Activated naive CD8-positive, alpha-beta T cell treated with anti-CD3 and anti-CD28 coated beads, Interleukin-2, amount 50 U/mL, for 16 hours (primary cell): ENCODE data around the gene ELAVL3.
"Not testable (repeated sequence)": the region's sequence is repeated elsewhere in the genome, so short reads cannot be mapped to it uniquely, and the experiment has no call there.

ENCODE experiments used
- DNase-seq: peaks from one replicate; pipeline ENCODE4 v3.0.0-alpha.2; 2020; ENCODE audit warnings: low read depth, low spot score

Gene ELAVL3

DNA sequence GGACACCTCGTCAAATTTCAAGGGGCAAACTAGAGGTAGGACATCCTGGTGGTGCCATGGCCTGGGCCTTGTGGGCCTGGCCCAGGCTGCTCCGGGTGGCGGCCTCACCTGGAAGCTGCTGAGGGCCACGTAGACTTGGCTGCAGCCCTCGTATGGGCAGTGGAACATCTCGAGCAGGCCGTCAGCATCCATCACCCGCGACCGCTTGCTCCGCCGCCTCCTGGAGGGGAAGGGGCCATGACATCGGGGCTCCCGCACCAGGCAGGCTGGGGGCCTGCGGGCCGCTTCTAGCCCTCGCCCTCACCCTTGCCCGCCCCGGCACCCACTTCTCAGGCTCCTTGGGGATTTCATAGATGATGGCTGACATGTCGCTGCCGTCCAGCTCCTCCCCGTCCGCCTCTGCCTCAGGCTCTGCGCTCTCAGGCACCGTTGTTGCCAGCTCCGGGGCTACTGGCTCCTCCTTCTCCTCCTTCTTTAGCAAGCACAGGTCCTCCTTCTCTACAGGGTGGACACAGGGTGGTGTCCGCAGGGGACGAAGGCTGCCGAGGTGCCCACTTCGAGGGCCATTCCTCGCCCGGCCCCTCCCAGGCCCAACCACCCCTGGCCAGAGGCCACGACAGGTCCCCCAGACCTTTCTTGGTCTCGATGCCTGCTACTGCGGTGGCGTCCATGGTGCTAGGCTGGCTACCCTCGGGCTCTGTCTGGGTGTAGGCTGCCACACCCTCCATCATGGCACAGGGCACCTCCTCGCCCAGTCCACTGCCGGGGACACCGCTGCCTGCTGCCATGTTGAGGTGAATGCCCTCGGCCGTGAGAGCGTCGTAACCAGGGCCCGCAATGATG is 6.0 kb upstream of the ELAVL3 start:
- no peak for DNase-seq

DNA sequence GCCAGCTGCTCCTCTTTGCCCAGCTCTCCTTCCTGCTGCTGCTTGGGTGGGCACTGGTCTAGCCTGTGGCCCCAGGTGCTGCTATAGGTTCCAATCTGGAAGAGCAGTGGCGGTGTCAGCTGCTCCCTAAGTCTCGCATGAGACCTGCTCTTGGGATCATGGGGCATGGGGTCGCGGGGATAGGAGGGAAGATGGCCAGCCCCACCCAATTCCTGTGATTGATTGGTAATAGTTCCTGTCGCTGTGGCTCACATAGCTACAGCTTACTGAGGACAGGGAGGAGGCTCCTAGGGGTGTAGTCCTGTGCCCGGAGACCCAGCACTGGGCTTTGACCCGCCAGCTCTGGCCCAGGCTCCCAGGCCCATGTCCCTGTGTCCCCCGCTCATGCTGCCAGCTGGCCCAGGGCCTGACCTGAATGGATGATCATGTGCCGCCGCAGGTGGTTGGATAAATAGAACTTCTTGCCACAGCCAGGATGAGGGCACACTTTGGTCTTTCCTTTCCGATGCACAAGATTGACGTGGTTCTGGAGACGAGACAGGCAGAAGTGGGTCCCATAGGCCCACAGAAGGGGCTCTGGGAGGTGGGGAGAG is 4.5 kb upstream of the ELAVL3 start:
- no peak for DNase-seq

DNA sequence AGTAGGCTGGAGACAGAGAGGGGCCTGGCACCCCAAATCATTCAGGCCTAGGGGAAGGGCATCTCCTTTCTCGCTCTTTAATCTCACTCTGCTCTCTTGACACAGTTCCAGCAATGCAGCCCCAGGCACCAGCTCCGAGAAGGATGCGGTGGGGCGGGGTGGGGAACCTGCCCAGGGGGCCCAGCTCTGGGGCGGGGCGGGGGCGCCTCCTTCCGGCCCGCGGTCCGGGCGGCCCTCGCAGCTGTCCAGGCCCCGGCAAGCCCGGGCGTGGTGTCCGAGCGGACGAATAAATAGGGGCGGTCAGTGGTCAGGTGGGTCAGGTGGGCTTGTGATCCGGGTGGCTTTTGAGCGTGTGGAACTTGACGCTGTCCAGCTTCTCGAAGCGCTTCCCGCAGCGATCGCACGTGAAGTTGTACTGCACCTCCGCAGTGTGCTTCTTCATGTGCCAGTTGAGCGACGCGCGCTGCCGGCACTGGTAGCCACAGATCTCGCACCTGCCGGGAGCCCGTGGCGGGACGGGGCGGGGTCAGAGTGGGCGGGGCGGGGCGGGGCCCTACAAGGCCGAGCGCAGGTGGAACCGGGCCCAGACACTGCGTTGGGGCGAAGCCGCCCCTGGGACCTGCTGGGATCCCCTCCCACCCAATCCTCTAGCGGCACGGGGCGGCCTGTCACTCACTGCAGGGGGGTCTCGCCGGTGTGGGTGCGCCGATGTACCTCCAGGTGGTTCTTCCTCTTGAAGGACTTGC is 2.7 kb upstream of the ELAVL3 start:
- no peak for DNase-seq

DNA sequence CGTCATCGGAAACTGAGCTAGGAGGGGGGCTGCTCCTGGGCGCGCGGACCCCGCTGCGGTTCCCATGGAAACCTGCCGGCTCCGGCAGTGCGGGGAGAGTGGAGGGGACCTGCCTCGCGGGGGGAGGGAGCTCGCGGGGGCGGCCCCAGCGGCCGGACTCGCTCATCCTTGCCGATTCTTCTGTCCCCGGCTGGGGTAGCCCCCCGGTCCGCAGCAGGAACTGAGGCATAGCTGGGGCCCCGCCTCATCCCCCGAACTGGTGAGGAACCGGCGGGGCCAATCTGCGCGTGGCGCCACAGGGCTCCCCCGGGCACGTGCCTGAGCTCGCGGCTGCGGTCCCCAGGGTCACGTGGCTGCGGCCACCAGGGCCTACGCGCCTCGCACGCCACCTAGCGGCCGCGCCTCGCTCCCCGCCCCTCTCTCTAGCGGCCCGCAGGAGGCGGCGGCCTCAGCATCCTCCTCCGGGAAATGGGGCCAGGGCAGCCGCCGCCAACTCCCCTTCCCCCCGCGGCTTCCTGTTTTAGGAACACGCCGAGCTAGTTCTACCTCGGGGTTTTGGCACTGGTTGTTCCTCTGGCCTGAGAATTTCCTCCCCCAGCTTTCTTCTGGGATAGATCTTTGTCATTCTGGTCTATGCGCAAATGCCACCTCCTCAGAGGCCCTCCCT is 1.7 kb upstream of the ELAVL3 start:
- peak; percentile 62 for DNase-seq

DNA sequence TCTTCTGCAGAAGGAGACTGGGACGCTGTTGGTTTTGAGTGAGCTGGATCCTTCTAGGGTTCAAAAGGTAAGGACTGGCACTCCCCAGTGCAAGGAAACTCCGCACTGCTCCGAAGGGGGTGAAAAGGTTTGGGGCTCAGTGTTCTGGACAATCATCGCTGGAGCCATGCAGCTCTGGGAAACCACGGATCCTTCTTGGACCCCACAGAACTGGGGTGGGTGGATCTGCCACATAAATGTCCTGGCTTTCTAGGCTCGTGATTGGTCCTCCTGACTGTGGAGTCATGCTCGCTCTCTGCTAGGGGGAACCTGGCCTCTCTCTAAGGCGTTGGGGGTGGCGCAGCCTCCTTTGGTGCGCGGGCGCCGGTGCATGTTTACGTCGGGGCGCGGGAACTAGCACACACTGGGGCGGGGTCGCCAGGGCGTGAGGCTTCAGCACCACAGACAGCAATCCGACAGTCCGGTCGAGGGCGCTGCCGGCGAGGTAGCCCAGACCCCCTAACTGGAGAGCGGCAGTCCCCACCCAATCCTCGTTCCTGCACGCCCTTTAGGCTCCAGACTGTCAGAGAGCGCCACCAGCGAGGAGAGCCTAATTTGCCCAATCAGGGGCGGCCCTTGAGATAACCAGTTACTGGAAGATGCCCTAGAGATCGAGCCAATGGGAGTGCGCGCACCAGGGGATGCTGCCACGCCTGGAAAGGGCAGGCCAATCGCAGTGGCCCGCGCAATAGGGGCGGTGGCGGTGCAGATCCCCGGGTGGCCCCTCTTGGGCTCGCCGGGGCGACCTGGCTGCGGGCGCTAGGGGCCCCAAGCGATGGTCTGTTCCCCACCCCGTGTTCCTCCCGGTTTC is 913 bp upstream of the ELAVL3 start:
- peak; percentile 63 for DNase-seq

DNA sequence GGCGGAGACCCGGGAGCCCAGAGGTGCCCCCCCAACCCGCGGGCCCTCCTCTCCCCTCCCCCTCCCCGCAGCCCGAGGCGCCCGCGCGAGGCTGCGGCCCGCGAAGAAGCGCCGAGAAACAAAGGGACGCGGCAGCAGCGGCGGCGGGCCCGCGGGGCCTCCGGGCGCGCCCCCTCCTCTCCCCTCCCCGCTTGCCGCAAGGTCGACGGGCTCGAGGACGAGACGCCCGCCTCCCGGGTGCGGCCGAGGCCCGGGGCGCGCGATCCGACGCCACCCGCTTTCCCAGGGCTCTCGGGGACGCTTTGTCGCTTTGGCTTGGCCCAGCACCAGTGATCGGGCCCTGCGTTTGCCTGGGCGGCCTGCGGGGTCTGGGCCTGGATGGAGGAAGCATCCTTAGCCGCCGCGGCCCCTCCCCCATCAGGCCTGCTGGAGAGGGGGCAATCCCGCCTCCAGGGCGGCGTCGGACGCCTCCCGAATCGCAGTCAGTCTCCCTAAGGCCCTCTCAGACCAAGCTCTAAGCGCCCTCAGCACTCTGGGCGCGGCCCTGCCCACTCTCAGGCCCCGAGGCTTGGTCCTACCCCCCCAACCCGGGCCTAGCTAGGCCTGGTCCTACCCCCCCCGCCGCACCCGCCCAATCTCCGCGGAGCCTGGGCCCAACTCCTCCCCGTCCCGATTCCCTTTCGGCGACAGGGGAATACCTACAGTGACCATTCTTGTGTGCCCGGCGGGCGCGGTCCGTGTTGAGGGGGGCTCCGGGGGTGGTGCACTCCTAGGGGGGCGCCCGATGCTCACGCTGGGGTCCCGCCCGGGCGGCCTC is 740 bp downstream of the ELAVL3 start:
- DNase-seq: no peak

DNA sequence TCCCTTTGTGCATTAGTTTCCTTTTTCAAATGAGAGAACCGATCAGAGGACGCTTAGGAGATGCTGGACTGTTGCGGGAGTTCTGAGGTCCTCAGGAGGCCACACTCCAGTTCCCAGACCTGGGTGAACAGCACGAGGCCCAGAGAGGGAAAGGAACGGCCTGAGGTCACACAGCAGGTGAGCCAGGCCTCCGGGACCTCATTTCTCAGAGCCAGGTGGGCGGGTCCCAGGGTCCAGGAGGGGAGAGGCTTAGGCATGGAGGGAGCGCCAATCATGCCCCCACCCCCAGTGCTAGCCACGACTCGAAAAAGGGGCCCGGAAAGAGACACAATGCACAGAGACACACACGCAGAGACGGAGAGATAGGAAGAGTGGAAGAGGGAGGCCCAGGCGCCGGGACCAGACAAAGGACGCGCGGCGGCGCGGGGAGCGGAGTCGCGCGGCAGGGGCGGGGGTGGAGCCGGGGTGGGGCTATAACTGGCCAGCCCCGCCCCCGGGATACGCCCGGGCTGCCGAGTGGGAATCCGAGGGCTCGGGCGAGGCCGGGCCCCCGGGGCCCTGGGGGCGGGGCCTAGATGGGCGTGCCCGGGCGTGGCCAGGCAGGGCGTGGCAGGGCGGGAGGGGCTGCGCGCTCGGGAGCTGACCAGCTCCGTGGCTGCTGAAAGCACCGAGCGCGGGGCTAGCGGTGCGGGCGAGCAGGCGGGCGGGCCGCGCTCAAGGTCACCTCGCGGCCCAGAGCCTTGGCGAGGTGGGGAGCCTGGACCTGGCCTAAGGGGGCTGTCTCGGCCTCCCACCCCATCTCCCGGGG is 1.6 kb downstream of the ELAVL3 start:
- no peak for DNase-seq

DNA sequence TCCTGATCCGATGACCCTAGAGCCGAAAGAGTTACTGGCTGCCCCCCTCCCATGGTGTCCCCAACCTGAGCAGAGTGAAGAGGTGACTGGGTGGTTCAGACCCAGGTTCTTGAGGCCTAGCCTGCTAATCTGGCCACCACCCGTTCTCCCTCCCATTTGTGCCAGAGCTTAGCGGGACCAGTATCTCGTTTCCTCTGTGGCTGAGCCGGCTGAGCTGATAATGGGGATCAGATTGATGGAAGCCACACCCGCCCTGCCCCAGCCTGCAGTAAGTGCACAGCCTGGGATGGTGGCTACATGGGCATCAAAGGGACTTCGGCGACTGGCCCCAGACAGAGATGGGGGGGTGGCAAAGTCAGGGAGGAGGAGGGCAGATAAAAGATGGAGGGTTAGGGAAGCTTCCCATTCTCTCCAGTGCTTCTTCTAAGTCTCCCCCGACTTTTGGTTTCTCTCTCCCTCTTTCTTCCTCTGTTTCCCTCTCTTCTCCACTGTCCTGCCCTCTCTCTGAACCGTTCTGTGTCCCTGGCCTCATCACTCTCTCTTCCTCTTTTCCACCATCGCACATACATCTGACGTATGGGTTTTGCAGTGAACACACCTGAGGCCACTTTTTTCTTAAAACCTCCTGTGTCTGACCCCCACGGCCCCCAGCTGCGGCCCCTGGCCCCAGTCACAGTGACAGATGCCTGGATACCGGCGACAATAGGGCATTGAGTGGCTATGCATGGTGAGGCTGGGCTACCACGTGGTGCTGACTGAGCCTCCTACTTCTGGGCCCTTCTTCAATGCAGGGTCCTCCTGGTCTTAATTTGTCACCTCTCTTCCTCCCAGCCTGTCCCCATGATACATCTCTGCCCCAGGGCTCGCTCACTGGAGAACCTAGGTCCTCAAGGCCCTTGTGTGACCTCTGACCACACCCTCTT is 2.4 kb downstream of the ELAVL3 start:
- no peak for DNase-seq

DNA sequence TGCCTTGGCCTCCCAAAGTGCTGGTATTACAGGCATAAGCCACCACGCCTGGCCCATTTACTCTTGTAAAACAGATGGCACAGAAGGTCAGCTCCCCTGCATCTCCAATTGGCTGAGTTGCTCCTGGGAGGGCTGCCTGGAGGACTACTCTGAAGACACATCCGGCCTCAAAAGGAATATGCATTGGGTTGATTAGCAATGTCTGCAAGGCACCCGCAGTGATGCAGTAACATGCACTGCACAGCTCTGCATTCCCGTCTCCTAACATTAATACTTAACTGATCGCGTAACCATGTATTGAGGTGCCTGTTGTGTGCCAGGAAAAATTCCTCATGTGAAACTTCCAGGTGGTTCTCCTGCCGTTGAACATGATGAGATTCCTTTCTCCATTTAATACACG is 5.0 kb downstream of the ELAVL3 start:
- DNase-seq: no peak

DNA sequence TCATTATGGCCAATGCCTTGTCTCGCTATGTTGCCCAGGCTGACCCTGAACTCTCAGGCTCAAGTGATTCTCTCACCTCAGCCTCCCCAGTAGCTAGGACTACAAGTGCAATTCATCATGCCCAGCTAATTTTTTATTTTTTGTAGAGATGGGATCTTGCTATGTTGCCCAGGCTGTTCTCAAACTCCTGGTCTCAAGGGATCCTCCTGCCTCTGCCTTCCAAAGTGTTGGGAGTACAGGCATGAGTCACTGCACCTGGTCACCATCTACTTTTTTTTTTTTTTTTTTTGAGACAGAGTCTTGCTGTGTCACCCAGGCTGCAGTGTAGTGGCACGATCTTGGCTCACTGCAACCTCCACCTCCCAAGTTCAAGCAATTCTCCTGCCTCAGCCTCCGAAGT is 5.5 kb downstream of the ELAVL3 start:
- DNase-seq: not testable (repeated sequence)

DNA sequence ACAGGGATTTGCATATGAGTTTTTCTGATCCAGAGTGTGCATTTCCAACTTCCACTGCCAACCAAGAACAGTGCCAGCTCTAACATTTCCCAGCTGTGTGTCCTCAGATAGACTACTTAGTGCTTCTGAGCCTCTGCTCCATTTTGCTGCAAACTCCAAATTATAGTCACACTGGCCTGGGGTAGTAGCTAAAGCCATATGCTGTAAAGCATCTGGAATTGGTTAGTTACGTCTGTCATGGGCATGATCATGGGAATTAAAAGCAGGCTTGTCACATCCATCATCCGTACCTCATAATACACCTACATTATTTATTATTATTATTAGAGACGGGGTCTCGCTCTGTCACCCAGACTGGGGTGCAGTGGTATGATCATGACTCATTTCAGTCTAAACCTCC is 7.1 kb downstream of the ELAVL3 start:
- no peak for DNase-seq

DNA sequence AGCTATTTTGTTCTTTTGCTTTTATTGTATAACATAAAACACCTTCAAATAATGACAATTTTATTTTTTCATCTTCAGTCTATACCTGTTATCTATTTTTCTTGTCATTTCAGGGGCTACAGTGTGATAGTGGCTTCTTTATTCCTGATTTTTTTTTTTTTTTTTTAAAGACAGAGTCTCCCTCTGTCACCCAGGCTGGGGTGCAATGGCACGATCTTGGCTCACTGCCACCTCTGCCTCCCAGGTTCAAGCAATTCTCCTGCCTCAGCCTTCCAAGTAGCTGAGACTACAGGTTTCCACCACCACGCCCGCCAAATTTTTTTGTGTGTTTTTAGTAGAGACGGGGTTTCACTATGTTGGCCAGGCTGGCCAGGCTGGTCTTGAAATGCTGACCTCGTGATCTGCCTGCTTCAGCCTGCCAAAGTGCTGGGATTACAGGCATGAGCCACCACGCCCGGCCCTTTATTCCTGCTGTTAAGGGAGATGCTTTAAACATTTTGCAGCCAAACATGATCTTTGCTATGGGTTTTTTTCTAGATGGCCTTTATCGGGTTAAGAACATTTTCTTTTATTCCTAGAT is 12.5 kb downstream of the ELAVL3 start:
- not testable (repeated sequence) for DNase-seq

DNA sequence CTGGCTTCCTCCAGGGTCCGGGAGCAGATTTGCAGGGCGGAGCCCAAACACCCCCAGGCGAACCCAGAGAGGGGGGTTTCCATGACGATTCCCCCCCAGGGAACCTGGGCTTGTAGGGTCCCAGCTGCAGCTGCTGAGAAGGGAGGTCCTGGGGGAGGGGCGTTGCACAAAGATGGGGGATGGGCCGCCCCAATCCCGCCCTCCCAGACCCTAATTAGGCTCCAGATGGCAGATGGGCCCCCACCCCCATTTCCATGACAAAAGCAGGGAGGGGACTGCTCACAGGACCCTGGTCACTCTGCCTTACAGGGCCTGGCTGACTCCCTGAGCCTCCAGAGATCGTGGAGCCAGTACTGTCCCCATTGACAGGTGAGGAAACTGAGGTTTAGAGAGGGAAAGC is 15.2 kb downstream of the ELAVL3 start:
- DNase-seq: no peak

DNA sequence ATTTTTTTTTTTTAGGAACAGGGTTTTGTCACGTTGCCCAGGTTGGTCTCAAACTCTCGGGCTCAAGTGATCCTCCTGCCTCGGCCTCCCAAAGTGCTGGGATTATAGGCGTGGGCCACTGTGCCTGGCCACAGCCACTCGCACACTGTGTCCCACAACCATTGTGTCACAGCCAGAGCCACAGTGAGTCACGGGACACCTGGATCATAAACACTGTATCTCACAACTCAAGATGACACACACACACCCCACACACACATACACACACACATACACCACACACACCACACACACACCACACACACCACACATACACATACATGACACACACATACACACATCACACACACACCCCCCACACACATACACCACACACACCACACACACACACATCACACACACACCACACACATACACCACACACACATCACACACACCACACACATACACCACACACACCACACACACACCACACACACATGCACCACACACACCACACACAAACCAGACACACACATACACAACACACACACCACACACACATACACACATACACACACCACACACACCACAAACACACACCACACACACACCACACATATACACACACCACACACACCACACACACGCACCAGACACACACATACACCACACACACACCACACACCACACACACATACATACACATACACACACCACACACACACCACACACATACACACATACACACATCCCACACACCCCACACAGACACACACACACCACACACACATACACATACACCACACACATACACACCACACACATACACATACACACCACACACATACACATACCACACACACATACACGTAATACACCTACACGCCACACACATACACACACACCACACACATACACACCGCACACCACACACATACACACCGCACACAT is 16.2 kb downstream of the ELAVL3 start:
- no peak for DNase-seq

DNA sequence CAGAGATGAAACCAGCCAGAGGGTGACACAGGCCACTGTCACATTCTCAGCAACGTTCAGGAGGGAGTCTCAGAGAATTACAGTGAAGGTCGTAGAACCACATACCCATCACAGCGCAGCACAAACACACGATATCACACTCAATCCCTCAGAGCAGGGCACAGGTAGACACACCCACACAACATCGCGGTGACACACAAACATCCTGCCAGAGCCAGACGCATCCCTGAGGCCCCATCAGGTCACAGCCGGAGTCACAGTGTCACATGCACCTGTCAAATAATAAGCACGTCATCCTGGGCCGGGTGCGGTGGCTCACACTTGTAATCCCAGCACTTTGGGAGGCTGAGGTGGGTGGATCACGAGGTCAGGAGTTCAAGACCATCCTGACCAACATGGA is 17.5 kb downstream of the ELAVL3 start:
- no peak for DNase-seq

DNA sequence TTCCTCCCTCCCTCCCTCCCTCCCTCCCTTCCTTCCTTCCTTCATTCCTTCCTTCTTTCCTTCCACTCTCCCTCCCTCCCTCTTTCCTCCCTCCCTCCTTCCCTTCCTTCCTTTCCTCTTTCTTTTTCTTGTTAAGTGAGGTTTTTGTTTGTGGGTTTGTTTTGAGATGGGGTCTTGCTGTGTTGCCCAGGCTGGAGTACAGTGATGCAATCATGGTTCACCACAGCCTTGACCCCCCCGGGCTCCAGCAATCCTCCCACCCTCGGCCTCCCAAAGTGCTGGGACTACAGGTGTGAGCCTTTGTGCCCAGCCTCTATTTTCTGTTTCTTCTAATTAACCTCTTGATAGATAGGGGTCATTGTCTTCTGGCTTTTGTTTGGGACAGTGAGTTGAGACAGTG is 19.4 kb downstream of the ELAVL3 start:
- DNase-seq: no peak

DNA sequence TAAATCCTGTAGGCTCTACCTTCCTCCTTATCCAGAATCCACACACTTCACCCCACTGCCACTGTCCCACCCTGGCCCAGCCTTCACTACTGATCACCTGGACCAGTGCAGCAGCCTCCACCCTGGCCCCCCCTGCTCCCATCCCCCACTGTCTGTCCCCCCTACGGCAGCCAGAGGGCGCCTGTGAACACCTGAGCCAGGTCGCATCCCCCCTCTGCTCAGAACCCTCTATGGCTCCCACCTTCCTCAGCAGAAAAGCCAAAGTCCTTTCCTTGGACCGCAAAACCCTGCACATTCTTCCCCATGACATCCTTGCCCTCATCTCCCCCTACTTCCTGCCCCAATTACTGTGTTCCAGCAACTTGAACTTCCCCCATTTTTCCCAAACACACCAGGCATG is 20.6 kb downstream of the ELAVL3 start:
- DNase-seq: no peak
